Measurements from ENCODE around the gene NME5. TPM values are rescaled to one million over a fixed set of nuclear protein-coding genes. Genes with fewer than 3 reads are reported as not detected.

Gene NME5
- total RNA-seq, 4 donors from 2014 or later, result 1.1 to 1.7 TPM; not detected in 2

DNA sequence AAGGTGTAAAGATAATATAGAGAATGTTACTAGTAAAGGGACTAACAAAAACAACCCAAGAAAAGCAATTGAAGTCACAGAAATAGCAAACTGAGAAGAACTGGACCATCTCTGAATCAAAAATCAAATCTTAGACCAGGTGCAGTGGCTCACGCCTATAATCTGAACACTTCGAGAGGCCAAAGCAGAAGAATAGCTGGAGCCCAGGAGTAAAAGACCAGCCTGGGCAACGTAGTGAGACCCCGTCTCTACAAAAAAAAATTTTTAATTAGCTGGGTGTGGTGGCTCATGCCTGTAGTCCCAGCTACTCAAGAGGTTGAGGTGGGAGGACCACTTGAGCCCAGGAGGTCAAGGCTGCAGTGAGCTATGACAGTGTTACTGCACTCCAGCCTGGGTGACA is 28.0 kb downstream of the NME5 start:
- no peaks in the 10 kb centered on the region for H3K27me3 ChIP-seq
- no peaks in the 10 kb centered on the region for H3K36me3 ChIP-seq
- no peaks in the 10 kb centered on the region for H3K9me3 ChIP-seq
- WGBS, result 86% methylated on average over 4 of the region's 4 CpGs
- no peak for TF ChIP-seq CTCF (IDR thresholded peaks at IDR 0.05)
- TF ChIP-seq EP300 (IDR thresholded peaks at IDR 0.05), result no peak
- TF ChIP-seq POLR2A (IDR thresholded peaks at IDR 0.05), result no peak
- TF ChIP-seq POLR2AphosphoS5 (IDR thresholded peaks at IDR 0.05), result no peak
- H3K4me1 ChIP-seq, result no peaks in the 10 kb centered on the region
- H3K4me3 ChIP-seq, result no peak overlapping the region
- H3K27ac ChIP-seq, result no peak overlapping the region
- DNase-seq (ENCODE audit: low spot score in 2 of 2), result no peak

- Histone ChIP-seq H3K4me1 (no peaks in the 10 kb centered on the region), H3K27me3 (no peaks in the 10 kb centered on the region), H3K27ac (no peak overlapping the region), H3K9me3 (no peaks in the 10 kb centered on the region), H3K36me3 (no peaks in the 10 kb centered on the region), H3K4me3 (no peak overlapping the region)
- TF ChIP-seq CTCF (IDR thresholded peaks at IDR 0.05), result no peak
- TF ChIP-seq EP300 (IDR thresholded peaks at IDR 0.05), result no peak
- TF ChIP-seq POLR2AphosphoS5 (IDR thresholded peaks at IDR 0.05), result no peak
- TF ChIP-seq POLR2A (IDR thresholded peaks at IDR 0.05), result no peak
- DNase-seq (ENCODE audit: low spot score in 2 of 2), result no peak
- WGBS, result 51% methylated on average over 4 of the region's 4 CpGs
Measured at GRCh38 chr5:138110266-138110963, 28.8 kb downstream of the NME5 start.

- Histone ChIP-seq H3K36me3 (no peaks in the 10 kb centered on the region), H3K4me1 (no peaks in the 10 kb centered on the region), H3K9me3 (no peaks in the 10 kb centered on the region), H3K27ac (no peak overlapping the region), H3K4me3 (no peak overlapping the region), H3K27me3 (no peaks in the 10 kb centered on the region)
- 81% methylated on average over 1 of the region's 1 CpG for WGBS
- DNase-seq (ENCODE audit: low spot score in 2 of 2), result no peak
- no peak for TF ChIP-seq EP300 (IDR thresholded peaks at IDR 0.05)
- no peak for TF ChIP-seq POLR2A (IDR thresholded peaks at IDR 0.05)
- no peak for TF ChIP-seq CTCF (IDR thresholded peaks at IDR 0.05)
- TF ChIP-seq POLR2AphosphoS5 (IDR thresholded peaks at IDR 0.05), result no peak
Measured at GRCh38 chr5:138109463-138110265, 29.6 kb downstream of the NME5 start.

DNA sequence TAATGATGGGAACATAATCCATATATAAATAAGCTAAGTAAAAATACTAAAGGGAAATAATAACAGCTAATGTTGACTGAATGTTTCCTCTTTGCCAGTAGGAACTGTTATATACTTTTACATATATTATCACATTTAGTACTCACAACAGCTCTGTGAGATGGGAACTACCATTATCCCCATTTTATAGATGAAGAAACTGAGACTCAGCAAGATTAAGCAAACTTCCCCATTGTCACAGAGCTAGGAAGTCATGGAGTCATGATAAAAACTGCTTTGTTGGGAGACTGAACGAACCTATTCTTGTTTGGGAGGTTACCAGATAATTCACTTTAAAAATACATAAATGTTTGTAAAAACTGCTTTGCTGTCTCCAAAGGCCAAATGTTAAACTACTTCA is 32.0 kb downstream of the NME5 start:
- H3K36me3 ChIP-seq, result no peaks in the 10 kb centered on the region
- no peaks in the 10 kb centered on the region for H3K27me3 ChIP-seq
- H3K27ac ChIP-seq, result no peak overlapping the region
- TF ChIP-seq POLR2A (IDR thresholded peaks at IDR 0.05) (no peak), CTCF (IDR thresholded peaks at IDR 0.05) (no peak), POLR2AphosphoS5 (IDR thresholded peaks at IDR 0.05) (no peak), EP300 (IDR thresholded peaks at IDR 0.05) (no peak)
- no peak for DNase-seq (ENCODE audit: low spot score in 2 of 2)
- 77% methylated on average over 1 of the region's 1 CpG for WGBS
- no peaks in the 10 kb centered on the region for H3K4me1 ChIP-seq
- H3K9me3 ChIP-seq, result no peaks in the 10 kb centered on the region
- H3K4me3 ChIP-seq, result no peak overlapping the region

DNA sequence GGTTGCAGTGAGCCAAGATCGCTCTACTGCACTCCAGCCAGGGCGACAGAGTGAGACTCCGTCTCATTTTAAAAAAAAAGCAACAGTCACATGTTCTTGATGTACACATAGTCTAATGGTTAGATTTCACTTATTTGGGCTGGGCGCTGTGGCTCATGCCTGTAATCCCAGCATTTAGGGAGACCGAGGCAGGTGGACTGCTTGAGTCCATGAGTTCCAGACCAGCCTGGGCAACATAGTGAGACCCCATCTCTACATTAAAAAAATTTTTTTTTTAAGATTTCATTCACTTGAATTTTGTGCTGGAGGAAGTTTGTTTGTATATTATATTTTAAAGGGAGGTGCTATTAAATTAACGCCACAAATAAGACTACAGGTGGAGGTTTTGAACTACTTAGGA is 33.5 kb downstream of the NME5 start:
- Histone ChIP-seq H3K9me3 (no peaks in the 10 kb centered on the region), H3K27ac (no peak overlapping the region), H3K27me3 (no peaks in the 10 kb centered on the region), H3K4me1 (no peaks in the 10 kb centered on the region), H3K36me3 (no peaks in the 10 kb centered on the region), H3K4me3 (no peak overlapping the region)
- TF ChIP-seq EP300 (IDR thresholded peaks at IDR 0.05), result no peak
- TF ChIP-seq CTCF (IDR thresholded peaks at IDR 0.05), result no peak
- TF ChIP-seq POLR2A (IDR thresholded peaks at IDR 0.05), result no peak
- no peak for TF ChIP-seq POLR2AphosphoS5 (IDR thresholded peaks at IDR 0.05)
- DNase-seq (ENCODE audit: low spot score in 2 of 2), result no peak
- WGBS, result 87% methylated on average over 6 of the region's 6 CpGs
